HEK293T (cell line): ENCODE results near the gene NOC2L.

Source experiments
- CTCF ChIA-PET: fragments of 350-600 bp; formaldehyde crosslinking; extraction: SDS; loops from one replicate; lab custom pipeline; 2021; ENCODE audit warnings: antibody characterized with exemption, inconsistent platforms; lab: Yijun Ruan, JAX
- POLR2A ChIA-PET: fragments of 350-600 bp; formaldehyde crosslinking; extraction: SDS; loops from one replicate; lab custom pipeline; 2020; ENCODE audit warnings: antibody characterized with exemption, inconsistent platforms; lab: Yijun Ruan, JAX
- DNase-seq: peaks from one replicate; pipeline ENCODE4 v3.0.0; 2012; ENCODE audit warnings: mixed read lengths; ENCODE audit errors: extremely low spot score
- ARNT ChIP-seq: fragments of 450-650 bp; IDR thresholded peaks from 2 replicates; pipeline ENCODE4 v1.6.1; 2017; ENCODE audit warnings: mild to moderate bottlenecking
- BHLHE40 ChIP-seq: fragments of 450-650 bp; IDR thresholded peaks from 2 replicates; pipeline ENCODE4 v1.6.1; 2016; ENCODE audit warnings: mild to moderate bottlenecking, moderate library complexity, borderline replicate concordance
- CTBP1 ChIP-seq: fragments of 450-650 bp; IDR thresholded peaks from 2 replicates; pipeline ENCODE4 v1.6.1; 2016; ENCODE audit warnings: borderline replicate concordance
- ELF4 ChIP-seq: fragments of 450-650 bp; IDR thresholded peaks from 2 replicates; pipeline ENCODE4 v1.6.1; 2017; ENCODE audit warnings: antibody characterized with exemption
- FOXA1 ChIP-seq: fragments of 450-650 bp; IDR thresholded peaks from 2 replicates; pipeline ENCODE4 v1.6.1; 2016; ENCODE audit warnings: mild to moderate bottlenecking
- FOXK2 ChIP-seq: fragments of 450-650 bp; IDR thresholded peaks from 2 replicates; pipeline ENCODE4 v1.6.1; 2016; ENCODE audit warnings: mild to moderate bottlenecking
- FOXM1 ChIP-seq: fragments of 450-650 bp; IDR thresholded peaks from 2 replicates; pipeline ENCODE4 v1.6.1; 2017; ENCODE audit warnings: mild to moderate bottlenecking, borderline replicate concordance
- HDGF ChIP-seq: fragments of 450-650 bp; IDR thresholded peaks from 2 replicates; pipeline ENCODE4 v1.6.1; 2017; ENCODE audit warnings: antibody characterized with exemption, borderline replicate concordance
- L3MBTL2 ChIP-seq: fragments of 450-650 bp; conservative IDR thresholded peaks from 2 replicates; pipeline ENCODE4 v1.6.1; 2016; ENCODE audit warnings: mild to moderate bottlenecking
- LEF1 ChIP-seq: fragments of 450-650 bp; IDR thresholded peaks from 2 replicates; pipeline ENCODE4 v1.6.1; 2017; ENCODE audit warnings: mild to moderate bottlenecking, borderline replicate concordance
- NFRKB ChIP-seq: fragments of 450-650 bp; IDR thresholded peaks from 2 replicates; pipeline ENCODE4 v1.6.1; 2016; ENCODE audit warnings: mild to moderate bottlenecking, moderate library complexity
- PKNOX1 ChIP-seq: fragments of 450-650 bp; IDR thresholded peaks from 2 replicates; pipeline ENCODE4 v1.6.1; 2016
- SP1 ChIP-seq: fragments of 450-650 bp; IDR thresholded peaks from 2 replicates; pipeline ENCODE4 v1.6.1; 2017
- SUZ12 ChIP-seq: fragments of 450-650 bp; IDR thresholded peaks from 2 replicates; pipeline ENCODE4 v1.6.1; 2016; ENCODE audit warnings: mild to moderate bottlenecking
- TARDBP ChIP-seq: fragments of 450-650 bp; IDR thresholded peaks from 2 replicates; pipeline ENCODE4 v1.6.1; 2016
- ZNF384 ChIP-seq: fragments of 450-650 bp; IDR thresholded peaks from 2 replicates; pipeline ENCODE4 v1.6.1; 2016

Gene NOC2L

DNA sequence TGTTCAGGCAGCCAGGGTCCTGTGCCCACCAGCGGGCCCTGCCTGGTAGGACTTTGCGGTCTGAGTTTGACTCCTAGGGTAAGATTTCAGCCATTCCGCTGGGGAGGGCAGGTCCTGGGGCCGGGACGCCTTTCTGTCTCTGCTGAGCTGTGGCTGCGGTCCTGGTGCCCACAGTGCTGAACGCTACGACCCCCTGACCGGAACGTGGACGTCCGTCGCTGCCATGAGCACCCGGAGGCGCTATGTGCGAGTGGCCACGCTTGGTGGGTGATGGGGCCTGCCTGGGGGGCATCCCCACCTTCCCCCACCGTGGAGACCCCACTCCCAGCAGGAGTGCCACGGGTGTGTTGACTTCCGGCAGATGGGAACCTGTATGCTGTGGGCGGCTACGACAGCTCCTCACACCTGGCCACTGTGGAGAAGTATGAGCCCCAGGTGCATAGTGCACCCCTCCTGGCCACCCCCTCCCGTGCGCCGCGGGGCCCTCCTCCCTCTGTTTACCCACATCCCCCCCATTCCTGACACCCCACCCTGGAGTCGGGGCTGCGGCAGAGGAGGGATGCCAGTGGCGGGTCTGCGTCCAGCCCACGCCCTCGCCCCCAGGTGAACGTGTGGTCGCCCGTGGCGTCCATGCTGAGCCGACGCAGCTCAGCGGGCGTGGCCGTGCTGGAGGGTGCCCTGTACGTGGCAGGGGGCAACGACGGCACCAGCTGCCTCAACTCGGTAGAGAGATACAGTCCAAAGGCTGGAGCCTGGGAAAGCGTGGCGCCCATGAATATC, 4.9 kb upstream of the NOC2L start:
- TF ChIP-seq SUZ12 (no peak), FOXA1 (no peak), HDGF (no peak), ELF4 (no peak), CTBP1 (no peak), SP1 (no peak), FOXK2 (no peak), FOXM1 (no peak), L3MBTL2 (no peak), ZNF384 (no peak), NFRKB (no peak), LEF1 (no peak), TARDBP (no peak), ARNT (no peak), PKNOX1 (no peak), BHLHE40 (no peak)
- ChIA-PET POLR2A (interaction anchor here (1.0 kb wide), 1 partner anchor 22 kb away, joined by 3 read pairs; no protein-coding TSS in a partner anchor), CTCF (no interaction called here)
- no peak for DNase-seq

GRCh38 chr1:963301-963651, 4.2 kb upstream of the NOC2L start:
- DNase-seq, result no peak
- ChIA-PET CTCF (no interaction called here), POLR2A (interaction anchor here (1.0 kb wide), 1 partner anchor 21 kb away, joined by 3 read pairs; no protein-coding TSS in a partner anchor)

DNA sequence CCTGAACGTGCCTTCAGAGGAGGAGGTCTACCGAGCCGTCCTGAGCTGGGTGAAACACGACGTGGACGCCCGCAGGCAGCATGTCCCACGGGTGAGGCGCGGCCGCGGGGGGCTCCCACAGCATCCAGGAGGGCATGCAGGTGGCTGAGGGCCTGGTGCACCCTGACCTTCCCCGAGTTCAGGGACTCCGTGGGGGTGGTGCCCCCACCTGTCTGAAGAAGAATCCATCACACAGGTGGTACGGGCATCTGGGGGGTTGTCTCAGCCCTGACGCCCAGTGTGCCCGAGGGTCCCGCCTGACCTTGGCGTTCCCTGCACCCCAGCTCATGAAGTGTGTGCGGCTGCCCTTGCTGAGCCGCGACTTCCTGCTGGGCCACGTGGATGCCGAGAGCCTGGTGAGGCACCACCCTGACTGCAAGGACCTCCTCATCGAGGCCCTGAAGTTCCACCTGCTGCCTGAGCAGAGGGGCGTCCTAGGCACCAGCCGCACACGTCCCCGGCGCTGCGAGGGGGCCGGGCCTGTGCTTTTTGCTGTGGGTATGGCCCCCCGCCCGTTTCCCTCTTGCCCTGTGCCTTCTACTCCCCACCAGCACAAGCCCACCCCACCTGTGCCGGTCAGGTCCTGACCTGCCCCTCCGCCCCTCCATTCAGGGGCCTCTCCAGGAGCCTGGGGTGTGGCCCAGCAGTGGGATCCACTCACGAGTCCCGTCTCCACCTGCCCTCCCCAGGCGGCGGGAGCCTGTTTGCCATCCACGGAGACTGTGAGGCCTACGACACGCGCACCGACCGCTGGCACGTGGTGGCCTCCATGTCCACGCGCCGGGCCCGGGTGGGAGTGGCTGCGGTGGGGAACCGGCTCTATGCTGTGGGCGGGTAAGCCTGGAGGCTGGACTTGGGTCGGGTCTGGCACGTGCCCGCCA, 3.6 kb upstream of the NOC2L start:
- POLR2A ChIA-PET, result interaction anchor here (1.0 kb wide), 1 partner anchor 21 kb away, joined by 3 read pairs; no protein-coding TSS in a partner anchor
- TF ChIP-seq ARNT (no peak), FOXK2 (no peak), LEF1 (no peak), CTBP1 (no peak), SUZ12 (no peak), SP1 (no peak)
- DNase-seq, result no peak
- CTCF ChIA-PET, result no interaction called here

More at GRCh38 chr1:963301-963651, 4.2 kb upstream of the NOC2L start:
- TF ChIP-seq CTBP1 (no peak), NFRKB (no peak), TARDBP (no peak), FOXM1 (no peak), PKNOX1 (no peak), L3MBTL2 (no peak), HDGF (no peak), SUZ12 (no peak), ARNT (no peak), ELF4 (no peak), LEF1 (no peak), FOXA1 (no peak), BHLHE40 (no peak), FOXK2 (no peak), SP1 (no peak)

DNA sequence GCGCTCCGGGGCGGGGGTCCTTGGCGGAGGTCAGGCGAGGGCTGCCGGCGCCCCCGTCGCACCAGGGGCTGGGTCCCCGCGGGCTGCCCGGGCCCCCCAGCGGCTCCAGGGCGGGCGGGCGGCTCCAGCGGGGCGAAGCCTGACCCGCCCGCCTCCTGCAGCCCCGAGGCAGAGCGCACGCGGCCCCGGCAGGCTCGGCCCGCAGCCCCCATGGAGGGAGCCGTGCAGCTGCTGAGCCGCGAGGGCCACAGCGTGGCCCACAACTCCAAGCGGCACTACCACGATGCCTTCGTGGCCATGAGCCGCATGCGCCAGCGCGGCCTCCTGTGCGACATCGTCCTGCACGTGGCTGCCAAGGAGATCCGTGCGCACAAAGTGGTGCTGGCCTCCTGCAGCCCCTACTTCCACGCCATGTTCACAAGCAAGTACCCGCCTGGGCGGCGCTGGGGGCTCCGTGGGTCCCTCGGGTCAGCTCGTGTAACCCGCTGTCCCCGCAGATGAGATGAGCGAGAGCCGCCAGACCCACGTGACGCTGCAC, 2.1 kb upstream of the NOC2L start:
- POLR2A ChIA-PET, result interaction anchor here (1.2 kb wide), 1 partner anchor 17 kb away, joined by 4 read pairs; no protein-coding TSS in a partner anchor
- DNase-seq, result peak; percentile 46
- CTCF ChIA-PET, result no interaction called here
- TF ChIP-seq PKNOX1 (no peak), L3MBTL2 (peak; percentile 87)

DNA sequence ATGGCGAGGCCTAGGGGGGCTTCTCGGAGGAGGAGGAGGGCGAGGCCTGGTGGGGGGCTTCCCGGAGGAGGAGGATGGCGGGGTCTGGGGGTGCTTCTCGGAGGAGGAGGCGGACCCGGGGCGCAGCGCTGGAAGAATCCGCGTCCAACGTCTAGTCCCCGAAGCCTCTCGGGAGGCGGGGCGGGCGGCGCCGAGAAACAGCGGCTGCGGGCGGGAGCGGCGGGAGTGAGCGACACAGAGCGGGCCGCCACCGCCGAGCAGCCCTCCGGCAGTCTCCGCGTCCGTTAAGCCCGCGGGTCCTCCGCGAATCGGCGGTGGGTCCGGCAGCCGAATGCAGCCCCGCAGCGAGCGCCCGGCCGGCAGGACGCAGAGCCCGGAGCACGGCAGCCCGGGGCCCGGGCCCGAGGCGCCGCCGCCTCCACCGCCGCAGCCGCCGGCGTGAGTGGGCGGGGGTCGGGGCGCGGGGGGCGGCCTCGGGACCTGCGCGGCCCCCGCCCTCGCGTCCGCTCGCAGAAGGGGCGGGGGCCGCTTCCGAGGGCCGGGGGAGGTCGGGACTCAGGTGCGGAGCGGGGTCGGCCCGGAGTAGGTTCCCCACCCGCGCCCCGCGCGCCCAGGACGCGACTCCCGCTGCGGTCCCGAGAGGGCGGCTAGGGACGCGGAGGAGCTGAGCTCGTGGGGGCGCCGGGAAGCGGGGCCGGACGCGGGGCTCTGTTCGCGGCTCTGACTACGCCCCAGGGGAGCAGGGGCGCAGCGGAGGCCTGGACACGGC, 1.5 kb upstream of the NOC2L start, which contains the start of gene KLHL17:
KLHL17 (plus strand) TSS at position 222 of the 769 bp plus-strand sequence; CDS start at position 332, 110 bp downstream.
- POLR2A ChIA-PET, result interaction anchor here (1.2 kb wide), 1 partner anchor 16 kb away, joined by 4 read pairs; no protein-coding TSS in a partner anchor
- peak; percentile 90 for TF ChIP-seq FOXM1
- TF ChIP-seq ARNT, result no peak
- no peak; the same call in 1 of the 2 replicates for TF ChIP-seq LEF1
- peak; percentile 82 for DNase-seq
- CTCF ChIA-PET, result no interaction called here
